OCI-LY7 (cell line): Measurements from ENCODE around the gene GNG3.

Source experiments
- CTCF ChIP-seq: fragments of 200-600 bp; sonication (generic); conservative IDR thresholded peaks from 2 replicates; pipeline ENCODE4 v1.5.1; 2014; ENCODE audit warnings: mild to moderate bottlenecking, antibody characterized with exemption, low read length, moderate library complexity, mixed read lengths
- EZH2phosphoT487 ChIP-seq: fragments of 200-600 bp; sonication (generic); IDR thresholded peaks from 2 replicates; pipeline ENCODE4 v1.6.1; 2018; ENCODE audit warnings: low read depth, borderline replicate concordance, mild to moderate bottlenecking, mixed run types, antibody characterized with exemption, low read length, moderate library complexity, mixed read lengths

DNA sequence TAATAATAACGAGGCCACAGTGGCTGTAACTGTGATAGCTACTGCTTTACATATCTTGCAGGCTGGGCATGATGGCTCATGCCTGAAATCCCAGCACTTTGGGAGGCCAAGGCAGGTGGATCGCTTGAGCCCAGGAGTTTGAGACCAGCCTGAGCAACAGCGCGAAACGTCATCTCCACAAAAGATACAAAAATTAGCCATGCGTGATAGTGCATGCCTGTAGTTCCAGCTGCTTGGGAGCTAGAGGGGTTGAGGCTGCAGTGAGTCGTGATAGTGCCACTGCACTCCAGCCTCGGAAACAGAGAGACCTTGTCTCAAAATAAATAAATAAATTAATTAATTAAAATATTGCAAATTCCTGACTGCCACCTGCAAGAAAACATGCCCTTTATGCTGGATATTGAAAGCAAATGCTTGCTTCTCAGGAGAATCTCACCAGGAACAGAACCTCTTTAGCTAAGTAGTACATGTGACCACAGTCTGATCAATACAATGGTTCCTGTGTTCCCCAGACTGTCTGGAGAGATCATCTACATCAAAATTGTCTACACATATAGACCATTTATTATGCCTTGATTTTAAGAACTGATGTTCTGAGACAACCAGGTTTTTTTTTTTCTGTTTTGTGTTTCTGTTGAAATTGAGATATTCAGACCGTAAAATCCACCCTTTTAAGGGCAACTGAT is 40.1 kb downstream of the GNG3 start:
- TF ChIP-seq CTCF (no peak), EZH2phosphoT487 (no peak)
